DMS53 treated with DMSO at 0.1 percent for 48 hours (cell line): ENCODE results near the gene TAS2R1.
"Not testable (repeated sequence)": the region's sequence is repeated elsewhere in the genome, so short reads cannot be mapped to it uniquely, and the experiment has no call there.

Experiments
- DNase-seq: peaks from one replicate; lab custom pipeline; 2025; ENCODE audit not compliant: unreplicated experiment; lab: John Stamatoyannopoulos, UW

The TAS2R1 gene

DNA sequence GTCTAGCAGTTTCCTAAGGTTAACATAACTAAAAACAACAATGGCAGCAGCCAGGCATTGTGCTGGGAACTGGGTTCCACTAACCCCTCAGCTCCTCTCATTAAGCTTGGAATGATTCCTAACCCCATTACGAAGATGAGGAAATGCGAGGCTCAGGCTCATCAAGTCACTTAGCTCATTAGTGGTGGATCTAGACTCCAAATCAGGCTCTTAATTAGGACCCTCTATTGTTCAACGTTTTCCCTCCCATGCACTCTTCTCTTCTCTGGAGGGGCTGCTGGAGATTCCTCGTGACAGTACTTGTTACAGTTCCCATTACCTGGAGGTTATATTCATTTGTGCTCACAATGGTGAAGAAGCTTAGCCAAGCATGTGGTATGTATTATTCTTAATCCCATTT is 6.5 kb downstream of the TAS2R1 start:
- no peak for DNase-seq

DNA sequence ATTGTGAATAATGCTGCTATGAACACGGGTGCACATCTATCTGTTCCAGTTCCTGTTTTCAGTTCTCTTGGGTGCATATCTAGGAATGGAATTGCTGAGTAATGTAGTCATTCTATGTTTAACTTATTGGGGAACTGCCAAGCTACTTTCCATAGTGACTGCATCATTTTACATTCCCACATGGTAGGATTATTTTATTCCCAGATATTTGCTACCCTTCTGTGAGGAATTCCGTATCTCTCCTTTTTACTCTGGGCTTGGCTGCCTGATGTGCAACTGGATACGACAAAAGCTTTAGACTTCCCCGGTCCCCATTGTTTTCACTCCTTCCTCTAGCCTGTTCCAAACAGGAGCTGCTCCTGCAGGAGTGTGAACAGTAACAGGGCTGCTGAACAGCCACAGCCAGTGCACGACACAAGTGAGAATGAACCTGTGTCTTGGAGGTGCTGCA is 7.2 kb downstream of the TAS2R1 start:
- no peak for DNase-seq

DNA sequence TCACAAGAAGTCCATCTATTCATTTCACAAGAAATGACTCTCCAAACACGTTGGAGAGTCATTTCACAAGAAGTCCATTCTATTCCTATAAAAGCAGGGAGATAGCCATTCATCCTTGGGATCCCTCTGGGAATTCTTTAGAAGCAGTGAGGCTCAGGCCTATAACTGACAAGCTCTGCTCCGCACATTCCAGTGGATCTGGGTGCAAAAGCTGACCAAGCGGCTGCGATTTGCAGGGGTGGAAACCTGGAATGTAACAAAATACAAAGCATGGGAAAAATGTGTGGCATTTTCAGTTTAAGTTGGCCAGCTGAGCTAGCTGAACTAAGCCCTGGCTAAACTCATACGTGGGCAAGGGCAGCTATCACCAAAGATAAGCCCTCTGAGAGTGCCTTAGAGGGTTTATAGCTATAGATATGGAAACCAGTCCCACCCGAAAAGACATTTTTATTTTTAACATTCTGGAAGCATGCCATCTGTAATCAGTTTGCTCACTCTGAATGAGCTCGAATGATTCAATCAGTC is 8.7 kb downstream of the TAS2R1 start:
- DNase-seq: no peak

DNA sequence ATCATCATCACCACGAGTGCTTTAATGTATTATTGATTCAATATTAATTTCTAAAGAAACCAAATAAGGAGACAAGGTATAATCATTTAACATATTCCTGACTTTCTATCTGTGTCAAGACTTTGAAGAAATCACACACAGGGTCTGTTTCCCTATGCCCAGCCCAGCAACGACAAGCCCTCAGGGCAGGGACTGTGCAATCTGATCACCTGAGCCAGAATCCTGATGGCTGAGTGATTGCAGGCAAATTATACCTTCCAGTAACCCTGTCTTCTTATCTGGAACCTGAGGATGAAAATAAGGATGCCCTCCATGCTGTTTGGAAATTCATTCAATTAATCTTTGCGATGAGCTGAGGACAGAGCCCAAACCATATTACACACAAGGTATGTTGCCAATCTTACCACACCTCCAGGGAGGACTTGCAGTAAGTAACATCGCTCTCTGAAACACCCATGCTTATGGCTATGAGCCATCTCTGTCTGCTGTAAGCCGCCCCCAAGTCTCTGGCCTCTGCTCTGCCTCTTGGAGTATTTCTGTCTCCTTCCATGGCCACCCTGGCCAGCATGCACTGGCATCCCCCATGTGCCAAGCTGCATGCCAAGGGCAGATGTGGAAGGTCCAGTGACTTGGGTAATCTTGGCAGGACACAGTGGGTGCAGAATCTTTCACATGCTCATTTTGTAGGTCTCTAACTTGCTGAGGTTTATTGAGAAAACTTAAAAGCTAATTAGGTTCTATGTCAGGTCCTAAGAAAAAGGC is 10.6 kb downstream of the TAS2R1 start:
- DNase-seq: no peak

DNA sequence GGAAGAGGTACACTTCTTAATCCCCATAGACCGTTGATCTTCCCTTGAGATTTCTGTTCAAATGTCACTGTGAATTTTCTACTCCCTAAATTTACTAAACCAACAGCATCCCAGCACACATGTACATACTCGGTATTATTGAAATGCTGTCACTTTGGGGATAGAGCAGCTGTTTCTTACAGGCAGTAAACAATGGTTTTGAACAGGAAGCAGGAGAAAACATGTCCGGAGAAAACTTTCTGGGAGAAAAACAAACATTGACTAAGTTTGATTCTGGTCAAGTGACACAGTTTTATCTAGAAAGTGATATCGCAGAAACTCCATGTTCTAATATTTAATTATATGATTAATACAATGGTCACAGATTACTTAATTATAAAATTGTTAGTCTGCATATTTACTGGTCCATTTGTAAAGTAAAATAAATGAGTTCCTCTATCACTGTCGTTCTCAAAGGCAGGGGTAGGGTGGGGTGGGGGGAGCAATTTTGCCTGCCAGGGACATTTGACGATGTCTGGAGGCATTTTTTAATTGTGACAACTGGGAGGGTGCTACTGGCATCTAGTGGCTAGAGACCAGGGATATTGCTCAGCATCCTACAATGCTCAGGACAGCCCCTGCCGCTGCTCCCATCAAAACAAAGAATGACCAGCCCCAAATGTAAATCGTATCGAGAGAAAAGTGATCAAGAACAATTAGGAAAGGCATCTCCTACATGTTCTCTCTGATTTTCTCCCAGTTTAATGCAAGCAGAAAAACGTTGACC is 12.2 kb downstream of the TAS2R1 start:
- DNase-seq: no peak

DNA sequence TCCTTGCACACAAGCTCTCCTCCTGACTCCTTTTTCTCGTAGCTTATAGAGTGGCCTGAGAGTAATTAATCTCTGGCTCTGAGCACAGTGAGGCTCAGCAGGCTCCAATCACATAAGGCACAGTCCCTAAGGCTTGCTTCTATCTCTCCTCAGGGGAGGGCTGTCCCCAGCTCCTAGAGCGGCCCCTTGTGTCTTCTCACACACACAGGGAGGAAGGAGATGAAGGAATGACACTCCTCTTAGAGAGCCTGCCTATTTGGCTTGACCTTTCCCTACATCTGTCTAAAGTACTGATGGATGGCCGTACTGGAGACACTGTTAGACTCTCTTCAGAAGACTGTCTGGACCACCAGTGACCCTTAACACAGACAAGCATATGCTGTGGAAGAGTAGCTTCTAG is 12.9 kb downstream of the TAS2R1 start:
- no peak for DNase-seq

DNA sequence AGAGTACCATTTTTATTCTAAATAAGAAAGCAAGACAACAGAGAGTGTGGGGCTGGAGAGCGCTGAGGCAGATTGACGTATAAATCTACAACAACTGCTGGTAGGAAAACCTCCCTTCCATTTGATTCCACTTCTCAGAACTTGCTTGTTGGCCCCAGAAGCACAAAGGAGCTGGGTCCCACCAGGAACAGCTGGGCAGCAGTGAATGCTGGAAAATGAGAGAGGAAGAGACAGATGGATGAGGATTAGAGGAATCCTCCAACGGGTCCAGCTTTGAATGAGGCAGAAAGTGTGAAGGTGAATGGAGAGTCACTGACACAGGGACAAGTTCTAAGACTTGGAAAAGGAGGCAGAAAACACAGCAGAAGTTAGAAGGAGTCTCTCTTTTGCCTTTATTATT is 14.8 kb downstream of the TAS2R1 start:
- DNase-seq: no peak

DNA sequence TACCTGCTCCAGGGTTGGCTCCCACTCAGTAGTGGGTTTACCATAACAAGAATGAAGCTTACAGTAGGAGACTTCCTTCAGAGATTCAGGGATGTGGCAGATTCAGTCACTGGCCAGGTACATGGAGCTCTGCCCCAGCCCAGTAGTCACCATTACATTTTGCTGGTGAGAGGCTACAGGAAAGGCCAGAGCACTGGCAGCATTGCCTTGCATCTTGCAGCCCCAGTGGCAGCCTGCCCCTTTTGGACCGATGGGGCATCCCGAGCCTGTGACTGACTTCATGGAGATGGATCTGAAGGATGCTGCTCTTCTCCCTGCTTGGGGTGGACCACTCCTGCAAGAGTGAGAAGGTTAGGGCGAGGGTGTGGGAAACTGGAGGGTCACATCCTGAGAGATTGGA is 16.8 kb downstream of the TAS2R1 start:
- no peak for DNase-seq

DNA sequence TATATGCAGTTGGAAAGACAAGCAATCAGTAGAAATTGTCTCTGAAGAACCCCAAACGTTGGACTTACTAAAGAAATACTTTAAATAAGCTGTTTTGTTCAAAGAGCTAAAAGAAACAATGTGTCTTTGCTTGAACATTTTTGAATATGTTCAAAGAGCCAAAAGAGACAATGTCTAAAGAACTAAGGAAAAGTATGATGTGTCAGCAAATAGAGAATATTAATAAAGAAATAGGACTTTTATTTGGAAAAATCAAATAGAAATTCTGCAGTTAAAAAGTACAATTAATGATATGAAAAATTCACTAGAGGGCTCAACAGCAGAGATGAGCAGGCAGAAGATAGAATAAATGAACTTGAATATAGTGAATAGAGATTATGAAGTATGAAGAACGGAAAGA is 19.2 kb downstream of the TAS2R1 start:
- DNase-seq: no peak

DNA sequence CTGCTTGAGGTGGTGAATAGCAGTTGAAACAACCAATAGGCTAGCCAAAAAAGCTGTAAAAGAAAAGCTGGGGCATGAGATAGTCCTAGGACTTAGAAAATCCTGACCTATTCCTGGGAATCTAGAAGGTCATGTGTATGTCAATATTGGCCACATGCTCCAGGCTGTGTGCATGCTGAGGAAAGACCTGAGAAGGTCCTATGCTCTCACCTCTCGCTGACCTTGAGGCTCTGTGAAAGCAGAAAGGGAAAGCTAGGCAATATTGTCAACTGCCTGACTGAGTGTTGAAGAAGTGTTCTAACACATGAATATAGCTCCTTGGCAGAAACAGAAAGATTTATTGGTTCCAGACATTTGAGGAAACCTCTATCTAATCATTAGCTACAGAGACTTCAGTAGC is 19.8 kb downstream of the TAS2R1 start:
- no peak for DNase-seq

DNA sequence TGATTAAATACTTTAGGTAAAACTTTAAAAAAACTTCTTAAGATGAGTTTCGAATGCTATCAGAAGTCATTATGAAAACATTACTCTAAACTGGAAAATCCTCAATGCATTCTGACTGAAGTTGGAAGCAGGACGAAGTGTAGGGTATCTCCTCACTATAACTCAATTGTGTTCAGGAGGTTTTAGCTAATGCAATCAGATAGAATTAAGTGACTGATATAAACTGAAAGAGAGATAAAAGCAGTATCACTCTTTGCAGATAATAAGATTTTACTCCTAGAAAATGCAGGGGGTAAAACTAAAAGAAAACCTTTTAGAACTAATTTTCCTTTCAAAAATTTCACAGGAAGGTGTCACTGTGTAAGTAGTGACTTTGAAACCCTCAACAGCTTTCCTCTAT is 22.1 kb downstream of the TAS2R1 start:
- DNase-seq: no peak

DNA sequence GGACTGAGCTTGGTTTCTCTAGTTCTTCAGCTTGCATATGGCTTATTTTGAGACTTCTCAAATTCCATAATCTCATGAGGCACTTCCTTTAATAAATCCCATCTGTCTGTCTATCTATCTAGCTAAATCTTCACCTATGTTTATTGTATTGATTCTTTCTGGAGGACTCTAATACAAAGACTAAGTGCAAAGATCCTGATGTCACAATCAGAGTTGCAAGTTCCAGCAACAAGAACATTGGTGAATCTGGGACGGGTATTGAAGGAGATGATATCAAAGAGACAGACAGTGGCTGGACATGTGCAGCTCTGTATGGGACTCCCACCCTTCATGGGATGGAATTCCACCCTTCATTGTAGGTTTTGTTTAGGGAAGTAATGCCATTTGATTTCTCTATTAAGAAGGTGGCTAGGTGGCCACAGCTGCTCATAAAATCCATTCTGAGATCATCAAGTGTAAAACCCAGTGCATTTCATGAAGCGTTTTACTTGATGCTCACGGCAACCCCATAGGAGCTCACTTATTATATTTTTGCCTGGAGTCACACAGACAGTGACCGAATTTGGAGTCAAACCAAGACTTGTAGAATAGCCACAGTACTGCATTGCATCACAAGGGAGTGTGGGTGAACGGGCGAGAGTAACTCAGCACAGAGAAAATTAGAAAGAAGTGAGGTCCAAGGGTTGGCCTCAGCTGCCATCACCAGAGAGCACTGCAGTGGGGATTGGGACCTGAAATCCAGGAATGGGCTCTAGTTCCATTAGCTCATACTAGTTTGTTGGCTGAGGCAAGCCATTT is 24.9 kb downstream of the TAS2R1 start:
- DNase-seq: no peak

DNA sequence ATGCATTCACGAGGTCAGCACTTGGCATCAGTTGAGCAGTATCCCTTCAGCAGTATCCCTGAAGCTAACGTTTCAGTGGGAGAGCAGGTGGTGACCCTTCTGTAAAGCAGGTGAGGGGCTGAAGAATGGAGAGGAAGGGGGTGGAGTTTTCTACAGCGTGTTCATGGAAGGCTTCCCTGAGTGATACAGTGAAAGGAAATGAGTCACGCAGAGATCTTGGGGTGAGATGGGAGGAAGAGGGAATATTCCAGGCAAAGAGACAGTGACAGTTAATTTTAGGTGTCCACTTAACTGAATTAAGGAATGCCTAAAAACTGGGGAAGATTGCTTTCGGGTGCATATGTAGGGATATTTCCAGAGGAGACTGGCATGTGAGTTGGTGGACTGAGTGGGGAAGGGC is 25.7 kb downstream of the TAS2R1 start:
- DNase-seq: no peak

DNA sequence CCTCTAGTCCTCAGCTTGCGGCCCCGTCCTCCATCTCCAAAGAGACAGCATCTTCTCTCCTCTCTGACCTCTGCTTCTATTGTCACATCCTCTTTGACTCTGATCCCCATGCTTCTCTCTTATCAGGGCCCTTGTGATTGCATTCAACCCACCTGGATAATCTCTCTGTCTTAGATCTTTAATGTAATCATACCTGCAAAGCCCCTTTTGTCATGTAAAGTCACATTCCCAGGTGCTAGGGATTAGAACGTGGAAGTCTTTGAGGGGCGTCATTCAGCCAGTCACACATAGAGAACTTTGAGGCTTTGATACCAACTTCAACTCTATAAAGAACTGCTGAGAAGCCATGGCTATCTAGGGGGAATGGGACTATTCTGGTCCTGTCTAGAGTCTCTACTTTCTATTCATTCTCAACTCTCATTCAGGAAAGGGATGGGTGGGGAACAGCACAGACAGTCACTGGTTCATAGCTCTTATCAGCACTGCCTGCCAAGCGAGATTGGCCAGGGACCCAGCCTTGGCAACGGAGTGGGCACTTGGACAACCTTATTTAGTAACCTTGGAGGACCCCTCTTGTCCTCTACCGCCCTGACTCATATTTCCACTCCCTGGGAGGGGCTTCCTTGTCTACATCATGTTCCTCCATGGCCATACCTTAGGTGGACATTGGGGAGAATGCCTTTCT is 29.0 kb downstream of the TAS2R1 start:
- no peak for DNase-seq

DNA sequence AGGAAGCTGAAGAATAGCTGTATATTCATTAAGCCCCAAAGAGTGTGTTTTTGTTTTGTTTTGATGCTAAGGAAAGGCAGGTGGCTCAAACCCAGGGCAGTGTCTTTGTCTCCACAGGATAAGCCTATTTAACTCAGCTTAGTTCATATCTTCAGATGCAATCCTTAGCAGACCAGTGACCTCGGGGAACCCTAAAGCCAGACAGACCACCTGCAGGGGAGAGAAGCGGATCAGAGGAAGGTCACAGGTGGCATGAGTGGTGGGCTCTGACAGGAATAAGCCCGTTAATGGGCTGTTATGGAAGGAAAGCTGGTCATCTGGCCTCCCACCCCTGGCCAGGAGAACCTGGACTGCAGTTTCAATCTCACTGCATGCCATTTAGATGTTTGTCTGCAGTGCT is 30.8 kb downstream of the TAS2R1 start:
- no peak for DNase-seq

DNA sequence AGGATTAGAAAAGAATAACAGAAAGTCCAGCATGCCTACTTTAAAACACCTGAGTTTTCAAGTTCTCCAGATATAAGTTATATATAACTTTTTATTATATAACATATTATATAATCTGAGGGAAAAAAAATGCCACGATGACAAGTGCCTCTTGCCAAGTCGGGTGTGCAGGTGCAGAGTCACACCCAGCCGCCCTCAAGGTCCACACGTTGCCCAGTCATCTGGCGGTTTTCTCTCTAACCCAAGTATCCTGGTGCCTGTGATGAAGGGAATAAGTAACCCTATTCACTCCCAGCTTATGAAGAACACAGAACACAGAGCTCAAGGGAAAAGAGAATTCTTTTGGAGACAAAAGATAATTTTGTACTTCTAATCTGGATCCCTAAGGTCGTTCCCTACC is 31.8 kb downstream of the TAS2R1 start:
- not testable (repeated sequence) for DNase-seq

DNA sequence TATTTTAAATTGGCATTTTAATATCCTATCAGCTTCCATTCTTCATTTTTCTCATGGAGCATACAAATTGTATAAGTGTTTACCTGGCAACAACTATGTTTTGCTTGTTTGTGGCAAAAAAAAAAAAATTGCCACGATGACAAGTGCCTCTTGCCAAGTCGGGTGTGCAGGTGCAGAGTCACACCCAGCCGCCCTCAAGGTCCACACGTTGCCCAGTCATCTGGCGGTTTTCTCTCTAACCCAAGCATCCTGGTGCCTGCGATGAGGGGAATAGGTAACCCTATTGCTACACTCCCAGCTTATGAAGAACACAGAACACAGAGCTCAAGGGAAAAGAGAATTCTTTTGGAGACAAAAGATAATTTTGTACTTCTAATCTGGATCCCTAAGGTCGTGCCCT is 32.8 kb downstream of the TAS2R1 start:
- DNase-seq: not testable (repeated sequence)

DNA sequence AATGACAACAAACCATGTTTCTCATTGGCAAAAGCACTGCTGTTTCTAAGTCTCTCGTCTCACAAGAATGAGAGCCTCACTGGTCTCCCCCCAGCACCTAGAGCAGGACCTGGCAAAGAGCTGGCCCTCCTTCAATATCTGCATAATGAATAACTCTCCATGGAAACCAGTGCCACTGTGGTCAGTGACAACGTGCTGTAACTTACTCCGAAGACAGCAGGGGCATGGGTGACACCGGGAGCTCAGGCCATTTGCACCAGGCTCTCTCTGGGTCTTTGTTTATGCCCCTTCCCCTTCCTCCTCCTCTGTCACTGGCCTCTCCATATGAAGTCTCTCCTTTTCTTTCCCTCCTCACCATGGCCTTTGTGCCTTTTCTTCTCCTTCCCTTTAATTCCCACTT is 33.3 kb downstream of the TAS2R1 start:
- no peak for DNase-seq

DNA sequence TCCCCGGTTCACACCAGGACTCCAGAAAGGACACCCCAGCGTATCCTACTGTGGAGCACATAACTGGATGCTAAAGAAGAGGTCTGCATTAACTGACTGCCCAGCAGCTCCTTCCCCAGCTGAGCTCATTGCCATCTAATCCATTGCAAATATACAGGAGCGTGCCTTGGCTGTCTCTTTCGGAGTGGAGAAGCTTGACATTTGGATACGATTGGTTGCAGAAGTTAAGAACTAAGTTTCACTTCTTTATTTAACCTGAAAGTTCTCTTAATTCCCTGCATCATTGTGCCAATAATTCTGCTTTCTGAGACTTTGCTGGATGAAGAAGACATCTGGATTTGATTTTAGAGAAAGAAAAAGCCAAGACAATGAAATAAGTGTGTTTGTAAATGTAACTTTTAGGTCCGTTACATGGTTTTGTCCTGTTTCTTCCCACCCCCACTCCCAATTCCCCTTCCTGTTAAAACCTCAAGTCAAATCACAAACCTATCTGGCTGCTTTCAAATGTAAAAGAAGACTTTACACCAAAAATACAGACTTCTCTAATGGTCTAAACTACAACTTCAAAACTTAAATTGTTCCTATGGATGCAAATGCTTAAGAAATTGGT is 33.9 kb downstream of the TAS2R1 start:
- DNase-seq: no peak

DNA sequence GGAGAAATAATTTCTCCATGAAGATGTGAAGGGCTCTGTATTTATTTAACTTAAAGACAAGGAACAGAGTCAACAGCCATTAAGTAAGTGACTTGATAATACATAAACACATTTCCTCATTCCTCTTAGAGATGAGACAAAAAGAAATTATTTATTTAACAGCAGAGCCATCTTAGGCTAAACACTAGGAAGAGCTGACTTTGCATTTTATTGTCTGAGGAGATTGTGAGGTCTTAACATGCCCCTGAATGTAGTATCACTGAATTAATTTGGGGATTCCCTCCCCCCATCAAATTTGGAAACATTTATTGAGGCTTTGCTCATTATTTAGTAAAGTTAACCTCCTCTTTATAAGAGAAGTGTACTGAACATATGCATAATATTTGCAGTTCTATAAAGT is 35.2 kb downstream of the TAS2R1 start:
- DNase-seq: no peak
